Muscle of leg (tissue), 11 donors: Measurements from ENCODE around the gene TPH2. TPM values are rescaled to one million over a fixed set of nuclear protein-coding genes. Genes with fewer than 3 reads are reported as not detected.

Experiments used
- DNase-seq: peaks from one replicate; pipeline ENCODE4 v3.0.0; 2013
- H3K27ac ChIP-seq: one replicate; pipeline ENCODE4 v1.5.1; 2013; ENCODE audit warnings: mild to moderate bottlenecking, low read length, control low read depth
- H3K27me3 ChIP-seq: one replicate; pipeline ENCODE4 v1.6.1; 2013; ENCODE audit warnings: low read length; ENCODE audit not compliant: control insufficient read depth, insufficient read depth
- H3K36me3 ChIP-seq: one replicate; pipeline ENCODE4 v1.6.1; 2013; ENCODE audit warnings: low read length; ENCODE audit not compliant: control insufficient read depth, insufficient read depth
- H3K4me1 ChIP-seq: one replicate; pipeline ENCODE4 v1.6.1; 2013; ENCODE audit warnings: low read length; ENCODE audit not compliant: control insufficient read depth, insufficient read depth
- H3K4me3 ChIP-seq: one replicate; pipeline ENCODE4 v1.5.1; 2013; ENCODE audit warnings: low read length, control low read depth
- H3K9me3 ChIP-seq: replicated peaks from 2 replicates; pipeline ENCODE4 v1.6.1; 2013; ENCODE audit warnings: low read depth, low read length; ENCODE audit not compliant: control insufficient read depth
- WGBS: methylation state at CpG from one replicate; pipeline ENCODE4 v1.1.5; 2013; ENCODE audit warnings: missing lambda C conversion rate; ENCODE audit not compliant: insufficient coverage; 5-methylcytosine and 5-hydroxymethylcytosine counted together
- polyA plus RNA-seq, 8 donors: library from polyadenylated mRNA; unstranded; fragments of 120-200 nt; gene quantifications; one replicate each; pipeline versions ENCODE4 v1.2.1 to v1.2.3, GENCODE V29; 2013; ENCODE audit warnings: inconsistent platforms in 1 of 8, low replicate concordance in 1 of 8; ENCODE audit not compliant: insufficient read length in 8 of 8, insufficient read depth in 1 of 8
- total RNA-seq: library from RNA; stranded (reverse); fragments of 120-200 nt; gene quantifications from one replicate; pipeline ENCODE4 v1.2.4, GENCODE V29; 2013

Gene TPH2
- total and polyA plus RNA-seq, 9 donors, result 0.05 to 0.37 (median 0.15) TPM; not detected in 5

DNA sequence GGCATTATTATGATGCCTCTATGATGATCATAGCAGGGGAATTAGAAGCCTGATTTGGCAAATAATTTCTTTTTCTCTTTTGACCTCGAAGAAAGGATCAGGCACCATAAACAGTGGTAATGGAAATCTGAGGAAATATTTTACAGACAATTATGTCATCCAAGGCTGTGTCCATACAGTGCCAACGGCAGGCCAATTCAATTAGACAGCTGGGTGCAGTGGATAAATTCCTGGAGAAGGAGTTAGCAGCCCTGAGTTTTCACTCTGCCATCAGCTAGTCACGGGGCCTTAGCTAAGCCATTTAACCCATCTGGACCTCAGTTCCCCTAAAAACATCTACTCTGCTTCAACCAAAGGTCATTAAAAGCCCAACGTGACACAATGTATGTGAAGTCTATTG lies 4.1 kb downstream of the TPH2 start:
- DNase-seq, result peak; percentile 54
- Histone ChIP-seq H3K27ac (no peak overlapping the region), H3K4me1 (peaks cover 7% of the 10 kb centered on the region), H3K36me3 (no peaks in the 10 kb centered on the region), H3K27me3 (no peaks in the 10 kb centered on the region), H3K9me3 (no peaks in the 10 kb centered on the region), H3K4me3 (no peak overlapping the region)
- no CpG with 5 or more reads among the region's 4 CpGs for WGBS

DNA sequence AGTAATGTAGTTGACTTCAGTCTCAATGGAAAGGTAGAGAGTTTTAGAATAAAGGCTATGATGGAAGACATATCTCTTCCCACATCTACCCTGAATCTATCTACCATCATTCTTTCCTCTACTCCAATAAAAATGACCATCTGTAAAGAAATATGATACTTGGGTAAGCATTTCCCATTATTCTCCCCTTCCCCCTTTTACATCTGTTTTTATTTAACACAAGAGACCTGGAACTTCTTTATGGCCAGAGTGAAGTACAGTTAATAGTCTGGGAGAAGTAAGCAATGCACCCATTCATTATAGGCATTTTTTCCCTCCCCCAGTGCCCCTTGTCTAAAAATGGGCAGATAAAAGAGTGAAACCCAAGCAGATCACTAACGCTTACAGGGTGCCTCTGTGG lies 6.5 kb downstream of the TPH2 start:
- Histone ChIP-seq H3K36me3 (no peaks in the 10 kb centered on the region), H3K27me3 (peaks cover 2% of the 10 kb centered on the region), H3K4me3 (no peak overlapping the region), H3K4me1 (peaks cover 8% of the 10 kb centered on the region), H3K27ac (no peak overlapping the region), H3K9me3 (no peaks in the 10 kb centered on the region)
- no CpG with 5 or more reads among the region's 1 CpG for WGBS
- DNase-seq, result no peak

DNA sequence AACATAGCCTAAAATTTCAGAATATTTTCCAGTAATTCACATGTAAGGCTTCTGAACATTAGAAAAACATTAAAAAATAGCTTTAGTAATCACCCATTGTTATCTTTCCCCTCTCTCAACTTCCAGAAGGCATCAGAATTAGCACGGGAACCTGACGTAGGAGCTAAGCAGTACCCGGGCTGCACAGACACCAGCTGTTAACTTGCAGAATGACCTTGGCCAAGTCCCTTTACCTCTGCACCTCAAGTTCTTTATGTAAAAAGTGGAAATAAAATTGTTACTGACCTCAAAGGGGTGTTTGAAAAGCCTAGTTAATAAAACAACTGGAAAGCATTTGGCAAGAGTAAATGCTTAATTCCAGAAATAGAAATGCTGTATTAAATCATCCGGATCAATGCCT lies 7.2 kb downstream of the TPH2 start:
- no peak for DNase-seq
- WGBS, result no CpG with 5 or more reads among the region's 4 CpGs
- Histone ChIP-seq H3K36me3 (no peaks in the 10 kb centered on the region), H3K4me3 (no peak overlapping the region), H3K4me1 (peaks cover 8% of the 10 kb centered on the region), H3K27me3 (peaks cover 2% of the 10 kb centered on the region), H3K27ac (no peak overlapping the region), H3K9me3 (no peaks in the 10 kb centered on the region)

DNA sequence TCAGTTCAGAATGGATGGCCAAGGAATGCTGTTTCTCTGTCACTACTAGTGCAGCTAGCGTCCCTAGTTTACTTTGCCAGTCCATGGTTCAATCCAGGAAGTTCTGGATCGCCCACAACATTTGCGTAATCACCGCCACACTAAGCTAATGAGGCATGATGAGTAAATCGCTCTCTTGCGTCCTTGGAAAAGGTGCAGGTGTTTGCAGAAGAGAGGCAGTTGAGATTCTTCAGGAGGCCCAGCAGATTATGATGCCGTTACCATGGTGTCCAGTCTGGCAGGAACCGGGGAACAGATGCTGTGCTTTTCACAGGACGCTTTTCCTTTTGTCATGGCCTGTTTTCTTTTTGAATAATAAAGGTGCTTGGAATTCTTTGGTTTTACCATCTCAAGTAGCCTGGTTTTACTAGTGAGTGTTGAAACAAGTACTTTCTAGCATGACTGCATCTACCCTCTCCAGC lies 9.0 kb downstream of the TPH2 start:
- Histone ChIP-seq H3K4me1 (peaks cover 8% of the 10 kb centered on the region), H3K27ac (no peak overlapping the region), H3K27me3 (peaks cover 2% of the 10 kb centered on the region), H3K4me3 (no peak overlapping the region), H3K9me3 (no peaks in the 10 kb centered on the region), H3K36me3 (no peaks in the 10 kb centered on the region)
- WGBS, result 7% methylated on average over 7 of the region's 9 CpGs
- peak; percentile 53 for DNase-seq

DNA sequence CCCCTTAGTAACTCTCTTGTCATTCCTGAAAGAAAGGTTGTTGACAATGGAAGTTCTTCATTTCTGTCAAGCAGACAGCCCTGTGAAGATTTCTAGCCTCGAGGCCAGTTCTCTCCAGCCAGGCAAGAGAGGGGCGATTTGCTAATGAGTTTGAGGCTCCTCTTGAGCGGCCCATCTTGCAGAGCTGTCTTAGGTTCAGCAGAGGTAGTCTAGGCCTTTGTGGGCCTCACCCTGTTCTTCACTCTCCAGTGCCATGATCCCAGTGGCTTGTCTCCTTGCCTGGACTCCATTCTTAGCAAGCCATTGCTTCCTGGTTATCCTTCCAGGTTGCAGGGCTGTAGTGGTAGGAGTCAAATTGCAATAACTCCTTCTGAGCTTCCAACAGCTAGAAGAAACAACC lies 9.7 kb downstream of the TPH2 start:
- no peak for DNase-seq
- no peak overlapping the region for H3K4me3 ChIP-seq
- peaks cover 8% of the 10 kb centered on the region for H3K4me1 ChIP-seq
- H3K27me3 ChIP-seq, result peaks cover 2% of the 10 kb centered on the region
- H3K36me3 ChIP-seq, result no peaks in the 10 kb centered on the region
- no peaks in the 10 kb centered on the region for H3K9me3 ChIP-seq
- WGBS, result 38% methylated on average over 3 of the region's 3 CpGs
- no peak overlapping the region for H3K27ac ChIP-seq

DNA sequence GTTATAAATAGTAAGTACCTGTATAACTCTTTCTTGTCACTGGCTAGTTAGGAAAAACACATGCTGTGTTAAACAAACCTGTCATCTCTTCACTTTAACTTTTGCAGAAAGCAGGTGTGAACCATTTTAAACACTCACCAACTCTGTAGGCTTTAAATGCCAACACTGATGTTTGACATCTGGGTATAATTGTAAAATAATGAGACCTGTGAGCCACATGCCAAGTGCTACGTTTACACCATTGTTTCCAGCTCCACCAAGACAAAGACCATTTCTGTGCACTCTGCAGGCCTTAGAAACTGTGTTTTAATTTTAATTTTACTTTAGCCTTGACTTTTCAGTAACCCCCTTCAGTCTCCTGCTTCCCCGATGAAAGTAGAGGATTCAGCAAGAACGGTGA lies 11.0 kb downstream of the TPH2 start:
- Histone ChIP-seq H3K36me3 (no peaks in the 10 kb centered on the region), H3K4me3 (no peak overlapping the region), H3K27ac (no peak overlapping the region), H3K27me3 (peaks cover 2% of the 10 kb centered on the region), H3K4me1 (peaks cover 8% of the 10 kb centered on the region), H3K9me3 (no peaks in the 10 kb centered on the region)
- DNase-seq, result no peak
- no CpG with 5 or more reads among the region's 3 CpGs for WGBS

DNA sequence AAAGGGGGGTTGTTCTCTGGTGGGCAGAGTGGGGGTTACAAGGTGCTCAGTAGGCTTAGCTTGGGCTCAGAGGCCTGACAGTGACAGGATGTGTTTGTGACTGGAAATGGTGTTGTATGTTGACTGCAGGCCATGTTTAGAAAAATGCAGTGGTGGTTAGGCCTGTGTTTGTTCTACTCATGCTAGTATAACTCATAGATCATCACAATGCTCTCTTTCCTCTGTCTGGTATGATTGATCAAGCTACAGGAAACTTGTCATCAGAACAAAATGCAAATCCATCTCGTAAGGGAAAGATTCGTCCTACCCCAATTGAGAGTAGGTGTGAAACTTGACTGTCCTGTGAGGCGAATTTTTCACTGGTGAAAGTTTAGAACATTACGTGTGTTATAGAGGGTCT lies 11.8 kb downstream of the TPH2 start:
- Histone ChIP-seq H3K4me1 (peaks cover 8% of the 10 kb centered on the region), H3K9me3 (no peaks in the 10 kb centered on the region), H3K27ac (no peak overlapping the region), H3K4me3 (no peak overlapping the region), H3K27me3 (peaks cover 2% of the 10 kb centered on the region), H3K36me3 (no peaks in the 10 kb centered on the region)
- WGBS, result no CpG with 5 or more reads among the region's 4 CpGs
- DNase-seq, result no peak

DNA sequence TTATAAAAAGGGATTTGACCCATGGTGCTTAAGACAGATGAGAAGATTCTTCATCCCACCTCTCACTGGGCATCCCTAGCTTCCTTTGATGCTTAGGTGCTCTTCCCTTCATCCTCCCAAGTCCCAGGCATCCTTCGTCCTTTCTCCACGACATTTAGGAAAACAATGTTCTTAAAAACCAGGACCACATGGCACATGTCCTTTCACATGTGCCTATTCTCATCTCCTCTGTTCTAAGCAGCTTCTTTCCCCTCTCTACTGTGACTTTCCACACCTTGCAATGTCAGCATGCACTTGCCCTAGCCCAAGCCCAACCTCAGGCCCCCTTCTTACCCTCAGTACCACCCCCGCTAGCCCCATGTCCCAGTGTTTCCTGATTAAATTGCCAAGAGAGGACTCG lies 12.2 kb downstream of the TPH2 start:
- Histone ChIP-seq H3K27me3 (peaks cover 2% of the 10 kb centered on the region), H3K4me3 (no peak overlapping the region), H3K9me3 (no peaks in the 10 kb centered on the region), H3K36me3 (no peaks in the 10 kb centered on the region), H3K4me1 (peaks cover 8% of the 10 kb centered on the region), H3K27ac (no peak overlapping the region)
- DNase-seq, result no peak
- 68% methylated on average over 3 of the region's 4 CpGs for WGBS

DNA sequence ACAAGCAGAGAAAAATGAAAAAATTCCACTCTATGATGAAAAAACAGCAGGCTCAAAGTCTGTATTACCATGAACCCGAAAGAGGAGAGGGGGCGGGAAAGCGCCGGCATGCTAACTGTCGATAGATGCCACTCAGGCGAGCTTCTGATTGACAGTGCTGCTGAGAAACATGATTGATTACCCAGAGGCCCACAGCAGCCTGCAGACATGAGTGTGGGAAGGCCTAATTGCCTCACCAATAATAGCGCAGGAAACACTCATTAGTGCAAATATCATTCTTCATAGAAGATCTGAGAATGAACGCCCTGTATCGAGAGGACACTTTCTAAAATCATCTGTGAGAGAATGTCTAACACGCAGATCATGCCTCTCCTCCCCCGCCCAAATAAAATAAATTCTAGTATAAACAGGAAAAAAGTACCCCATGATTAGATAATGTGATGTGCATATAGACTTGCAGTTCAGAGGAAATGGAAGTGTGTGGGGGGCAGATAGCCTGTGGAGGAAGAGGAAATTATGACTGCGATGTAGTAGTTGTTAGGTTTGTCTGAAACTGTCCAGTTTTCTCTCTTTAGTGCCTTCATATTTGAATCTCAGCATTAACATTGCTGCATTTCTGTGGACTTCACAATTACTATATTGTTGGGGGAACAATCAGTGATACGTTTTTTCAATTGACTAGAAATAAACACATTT lies 15.6 kb downstream of the TPH2 start:
- Histone ChIP-seq H3K4me3 (no peak overlapping the region), H3K27ac (no peak overlapping the region), H3K36me3 (no peaks in the 10 kb centered on the region), H3K9me3 (no peaks in the 10 kb centered on the region), H3K4me1 (no peaks in the 10 kb centered on the region), H3K27me3 (no peaks in the 10 kb centered on the region)
- 78% methylated on average over 7 of the region's 13 CpGs for whole genome bisulfite sequencing
- no peak for DNase-seq

DNA sequence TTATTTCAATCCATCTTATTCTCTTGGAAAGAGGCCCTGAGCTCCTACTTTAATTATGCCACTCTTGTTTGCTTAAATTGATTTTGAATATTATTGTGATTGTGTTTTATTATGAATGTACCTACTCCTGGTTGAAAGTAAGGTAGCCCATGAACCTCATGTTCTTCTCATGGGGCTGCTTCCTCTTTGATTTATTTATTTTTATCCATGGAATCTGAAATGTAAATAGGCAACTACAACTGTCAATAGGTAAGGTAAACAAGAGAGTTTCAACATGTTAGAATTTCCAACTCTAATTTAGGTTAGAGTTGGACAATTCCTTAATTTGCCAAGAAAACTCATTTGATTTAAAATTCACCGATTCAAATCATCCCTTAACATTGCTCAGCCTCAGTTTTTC lies 16.2 kb downstream of the TPH2 start:
- no peak overlapping the region for H3K27ac ChIP-seq
- WGBS, result no CpG with 5 or more reads among the region's 1 CpG
- no peaks in the 10 kb centered on the region for H3K27me3 ChIP-seq
- no peak overlapping the region for H3K4me3 ChIP-seq
- no peak for DNase-seq
- no peaks in the 10 kb centered on the region for H3K4me1 ChIP-seq
- no peaks in the 10 kb centered on the region for H3K9me3 ChIP-seq
- H3K36me3 ChIP-seq, result no peaks in the 10 kb centered on the region

DNA sequence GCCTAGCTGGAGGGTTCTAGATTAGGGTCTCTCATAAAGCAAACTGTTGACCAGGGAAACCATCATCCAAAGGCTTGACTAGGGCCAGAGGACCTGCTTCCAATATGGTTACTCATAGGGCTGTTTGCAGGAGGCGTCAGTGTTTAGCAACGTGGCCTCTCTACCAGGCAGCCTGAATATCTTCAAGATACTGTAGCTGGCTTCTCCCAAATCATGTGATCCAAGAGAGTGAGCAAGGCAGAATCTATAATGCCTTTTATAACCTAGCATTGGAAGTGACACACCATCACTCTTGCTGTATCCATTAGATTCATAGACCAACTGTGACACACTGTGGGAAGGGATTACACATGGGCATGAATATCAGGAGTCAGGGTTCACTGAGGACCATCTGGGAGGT lies 17.3 kb downstream of the TPH2 start:
- WGBS, result 92% methylated on average over 2 of the region's 2 CpGs
- Histone ChIP-seq H3K4me1 (no peaks in the 10 kb centered on the region), H3K4me3 (no peak overlapping the region), H3K9me3 (no peaks in the 10 kb centered on the region), H3K36me3 (no peaks in the 10 kb centered on the region), H3K27me3 (no peaks in the 10 kb centered on the region), H3K27ac (no peak overlapping the region)
- no peak for DNase-seq
